AG09319 (cell line): ENCODE measurements around the gene CDC14A.

Source experiments
- DNase-seq: peaks from one replicate; pipeline ENCODE4 v3.0.0-alpha.2; 2010; ENCODE audit warnings: low read depth; ENCODE audit errors: extremely low read depth
- TF ChIP-seq, protein P1 (sequence below): IDR thresholded peaks from 2 replicates; pipeline ENCODE4 v1.5.1; 2011; ENCODE audit warnings: low read depth, mild to moderate bottlenecking, inconsistent platforms, low read length, moderate library complexity

Gene CDC14A

DNA sequence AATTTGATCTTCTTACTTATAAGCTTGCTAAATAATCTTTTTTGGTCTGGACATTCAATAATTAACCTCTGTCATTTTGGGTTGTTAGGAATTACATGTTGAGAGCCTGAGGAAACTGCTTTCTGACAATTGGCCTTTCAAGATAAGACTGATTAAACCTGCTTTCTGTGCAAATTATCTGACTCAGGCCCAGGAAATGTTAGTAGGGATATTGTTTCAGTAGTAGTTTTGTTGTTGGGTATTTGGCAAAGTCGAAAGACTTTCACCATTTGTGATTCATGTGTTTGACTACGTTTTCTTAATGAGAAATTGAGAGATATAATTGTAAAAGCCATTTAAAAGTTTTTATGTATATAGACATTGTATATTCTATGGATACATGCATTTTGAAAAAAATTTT lies 104.6 kb downstream of the CDC14A start:
- DNase-seq = no peak
- TF ChIP-seq, protein P1, sequence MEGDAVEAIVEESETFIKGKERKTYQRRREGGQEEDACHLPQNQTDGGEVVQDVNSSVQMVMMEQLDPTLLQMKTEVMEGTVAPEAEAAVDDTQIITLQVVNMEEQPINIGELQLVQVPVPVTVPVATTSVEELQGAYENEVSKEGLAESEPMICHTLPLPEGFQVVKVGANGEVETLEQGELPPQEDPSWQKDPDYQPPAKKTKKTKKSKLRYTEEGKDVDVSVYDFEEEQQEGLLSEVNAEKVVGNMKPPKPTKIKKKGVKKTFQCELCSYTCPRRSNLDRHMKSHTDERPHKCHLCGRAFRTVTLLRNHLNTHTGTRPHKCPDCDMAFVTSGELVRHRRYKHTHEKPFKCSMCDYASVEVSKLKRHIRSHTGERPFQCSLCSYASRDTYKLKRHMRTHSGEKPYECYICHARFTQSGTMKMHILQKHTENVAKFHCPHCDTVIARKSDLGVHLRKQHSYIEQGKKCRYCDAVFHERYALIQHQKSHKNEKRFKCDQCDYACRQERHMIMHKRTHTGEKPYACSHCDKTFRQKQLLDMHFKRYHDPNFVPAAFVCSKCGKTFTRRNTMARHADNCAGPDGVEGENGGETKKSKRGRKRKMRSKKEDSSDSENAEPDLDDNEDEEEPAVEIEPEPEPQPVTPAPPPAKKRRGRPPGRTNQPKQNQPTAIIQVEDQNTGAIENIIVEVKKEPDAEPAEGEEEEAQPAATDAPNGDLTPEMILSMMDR = no peak

DNA sequence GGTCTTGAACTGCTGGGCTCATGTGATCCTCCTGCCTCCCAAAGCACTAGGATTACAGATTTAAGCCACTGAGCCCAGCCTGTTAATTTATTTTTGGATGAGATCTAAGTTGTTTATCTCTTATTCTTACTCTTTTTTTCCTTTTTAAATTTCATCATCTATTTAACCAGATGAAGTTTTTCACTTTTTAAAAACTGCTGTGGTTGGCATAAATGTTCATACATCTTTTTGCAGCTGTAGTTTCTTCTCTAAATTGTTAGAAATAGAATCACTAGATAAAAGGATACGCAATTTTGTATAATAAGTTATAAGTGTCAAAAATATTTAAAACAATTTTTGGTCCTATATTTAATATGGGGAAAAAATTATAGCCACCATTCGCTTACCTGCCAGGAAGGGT lies 105.4 kb downstream of the CDC14A start:
- no peak for DNase-seq
- TF ChIP-seq, protein P1 = no peak

DNA sequence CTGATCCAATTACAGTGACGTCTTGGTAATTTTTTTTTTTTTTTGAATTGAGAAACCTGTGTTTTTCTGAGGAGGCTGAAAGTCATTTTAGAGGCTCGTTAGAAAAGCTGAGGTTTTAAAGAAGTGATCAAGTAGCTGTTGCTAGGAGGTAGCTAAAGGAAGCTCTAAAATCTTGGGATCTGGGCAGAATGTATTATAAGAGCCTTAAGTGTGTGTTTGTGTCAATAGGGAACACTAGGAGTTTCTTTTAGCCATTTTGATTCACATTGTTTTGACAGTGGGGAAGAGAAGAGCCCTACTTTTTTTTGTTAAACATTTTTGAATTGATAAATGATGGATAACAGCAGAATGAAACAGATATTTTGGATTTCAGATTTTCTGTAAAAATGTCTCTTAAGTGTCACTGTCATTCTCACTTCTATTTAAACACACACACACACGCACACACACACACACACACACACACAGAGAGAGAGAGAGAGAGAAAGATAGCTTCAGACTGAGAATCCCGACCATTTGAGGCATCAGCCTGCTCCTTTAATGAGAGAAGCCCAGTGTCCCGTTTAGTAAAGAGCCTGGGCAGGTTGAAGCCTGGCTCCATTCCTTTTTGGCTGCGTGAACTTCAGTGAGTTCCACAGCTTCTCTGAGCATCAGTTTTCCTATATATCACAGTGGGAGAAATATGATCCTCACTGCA lies 106.5 kb downstream of the CDC14A start:
- no peak for DNase-seq
- TF ChIP-seq, protein P1 = no peak

DNA sequence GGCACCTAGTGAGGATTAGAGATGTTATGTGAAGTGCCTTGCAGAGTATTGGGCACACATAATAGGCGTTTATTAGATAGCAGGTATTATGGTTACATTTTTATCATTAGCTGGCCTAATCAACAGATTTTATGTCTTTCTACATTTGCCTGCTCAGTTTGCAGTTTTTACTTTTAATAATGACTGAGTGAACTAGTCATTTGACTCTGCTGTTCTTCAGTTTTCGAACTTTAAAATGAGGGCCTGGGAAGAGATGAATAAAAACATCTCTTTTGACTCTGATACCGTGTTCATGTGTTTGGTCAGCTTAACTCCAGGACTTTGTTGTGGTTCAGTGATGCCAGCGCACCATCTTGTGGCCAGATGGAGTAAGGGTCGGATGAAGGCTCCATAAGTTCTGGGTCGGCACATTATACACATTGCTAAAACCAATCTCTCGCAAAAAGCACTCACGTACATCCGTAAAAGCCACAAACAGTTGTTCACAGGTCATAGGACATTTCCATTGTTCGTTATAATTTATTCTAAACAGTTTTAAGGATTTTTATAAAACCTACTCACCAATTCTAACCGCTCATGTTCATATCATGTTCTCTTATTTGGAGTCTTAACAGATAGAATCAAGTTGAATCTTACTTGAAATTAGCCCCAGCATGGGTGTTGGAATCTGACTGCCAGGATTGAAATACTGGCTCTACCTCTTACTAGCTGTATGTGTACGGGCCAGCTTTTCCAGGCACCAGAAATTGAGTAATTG lies 107.2 kb downstream of the CDC14A start:
- peak; percentile 60 for DNase-seq
- TF ChIP-seq, protein P1 = peak; percentile 87

DNA sequence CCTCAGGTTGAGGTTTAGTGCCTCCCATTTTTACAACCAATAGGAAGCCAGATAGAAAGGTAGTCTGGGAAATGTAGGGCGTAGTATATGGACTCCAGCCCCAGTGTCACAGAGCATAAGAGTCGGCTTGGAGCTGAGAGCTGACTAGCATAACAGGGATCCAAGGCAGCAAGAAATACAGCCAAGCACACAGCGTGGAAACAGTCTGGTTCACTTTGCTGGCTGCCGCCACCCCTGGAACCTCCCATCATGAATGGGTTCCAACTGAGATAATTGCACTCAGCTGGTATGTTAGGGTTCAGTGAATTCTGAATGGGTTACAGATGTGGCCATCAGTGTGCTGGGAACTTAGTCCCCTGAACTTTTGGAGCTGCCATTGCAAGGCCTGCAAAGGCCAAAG lies 108.9 kb downstream of the CDC14A start:
- DNase-seq = peak; percentile 81
- TF ChIP-seq, protein P1 = no peak

DNA sequence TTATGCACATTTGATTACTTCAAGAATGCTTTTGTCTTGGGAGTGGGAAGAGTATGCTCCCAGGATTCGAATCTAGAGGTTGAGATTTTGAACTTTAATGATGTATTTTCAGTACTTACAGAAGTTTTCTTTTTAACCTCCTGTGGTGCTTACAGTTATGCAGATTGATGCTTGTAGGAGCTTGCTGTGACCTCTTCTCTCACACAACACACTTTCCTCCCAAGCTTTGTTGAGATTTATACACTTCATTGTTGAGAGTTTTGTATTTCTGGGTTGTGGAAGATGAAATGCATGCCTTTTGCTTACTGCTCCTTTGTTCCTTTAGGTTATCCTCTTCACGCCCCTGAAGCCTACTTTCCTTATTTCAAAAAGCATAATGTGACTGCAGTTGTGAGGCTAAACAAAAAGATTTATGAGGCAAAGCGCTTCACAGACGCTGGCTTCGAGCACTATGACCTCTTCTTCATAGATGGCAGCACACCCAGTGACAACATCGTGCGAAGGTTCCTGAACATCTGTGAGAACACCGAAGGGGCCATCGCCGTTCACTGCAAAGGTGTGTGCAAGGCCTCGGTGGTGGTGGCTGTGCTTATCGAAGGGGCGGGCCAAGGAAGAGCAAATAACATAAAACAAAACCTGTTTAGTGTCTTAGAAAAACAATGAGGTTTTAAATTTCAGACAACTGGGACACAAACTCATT lies 110.2 kb downstream of the CDC14A start:
- no peak for DNase-seq
- TF ChIP-seq, protein P1 = no peak
